HCT116 (cell line): ENCODE data around the gene SLC6A12. TPM values are rescaled to one million over a fixed set of nuclear protein-coding genes. Genes with fewer than 3 reads are reported as not detected.

ENCODE experiments used
- ATAC-seq: fragments of 200-7000 bp; cut with Tn5 transposase; 2 replicates; pipeline ENCODE4 v1.9.1; 2020; ENCODE audit warnings: mild to moderate bottlenecking, moderate library complexity
- BruUV-seq: library from RNA; stranded (reverse); fragments of 400-500 nt; replicated peaks from 2 replicates; lab custom pipeline; 2021; lab: Mats Ljungman, UMichigan
- CTCF ChIA-PET: fragments of 300-600 bp; sonication (Branson Sonifier 250); formaldehyde crosslinking; loops from one replicate; lab custom pipeline; 2021; ENCODE audit warnings: antibody characterized with exemption; lab: Charles Lee
- POLR2A ChIA-PET: fragments of 300-600, 350-600 bp; sonication (Branson Sonifier 250); formaldehyde crosslinking; loops from one replicate; lab custom pipeline; 2021; ENCODE audit warnings: antibody characterized with exemption; lab: Charles Lee
- RAD21 ChIA-PET, 2 experiments: fragments of 300-600 bp; sonication (Branson Sonifier 250); formaldehyde crosslinking; loops; one replicate each; lab custom pipeline; 2023; ENCODE audit warnings: low total read pairs in 2 of 2; ENCODE audit not compliant: uncharacterized antibody in 2 of 2, unreplicated experiment in 2 of 2, low non-redundant PET in 1 of 2; lab: Charles Lee
- DNase-seq: peaks from one replicate; pipeline ENCODE4 v3.0.0-alpha.2; 2010; ENCODE audit warnings: low read depth, low spot score
- H2AFZ ChIP-seq: fragments of 200-600 bp; shearing (Covaris generic), sonication (generic); 2 replicates; pipeline ENCODE4 v1.6.1; 2017; ENCODE audit warnings: low read depth, mixed run types, mixed read lengths, antibody characterized with exemption, low read length; ENCODE audit not compliant: poor library complexity, severe bottlenecking
- H3K27ac ChIP-seq: 2 replicates; pipeline ENCODE4 v1.5.1; 2012; ENCODE audit warnings: low read depth, low read length
- H3K27me3 ChIP-seq: fragments of 200-600 bp; sonication (generic); 2 replicates; pipeline ENCODE4 v1.6.1; 2016; ENCODE audit warnings: mixed run types, low read length, mixed read lengths; ENCODE audit not compliant: insufficient read depth
- H3K36me3 ChIP-seq, 2 experiments: fragments of 200-500 bp in 1 of 2; fragments of 200-600 bp in 1 of 2; sonication (Bioruptor generic) in 1 of 2; sonication (generic) in 1 of 2; 2 replicates each; pipeline versions ENCODE4 v1.5.1 to v1.6.1; 2014 to 2016; ENCODE audit warnings: low read length in 2 of 2, inconsistent platforms in 1 of 2, mixed read lengths in 1 of 2, mixed run types in 1 of 2; ENCODE audit not compliant: insufficient read depth in 2 of 2, control insufficient read depth in 1 of 2
- H3K4me1 ChIP-seq, 2 experiments: fragments of 200-600 bp in 1 of 2; sonication (generic) in 1 of 2; 2 replicates each; pipeline versions ENCODE4 v1.5.1 to v1.6.1; 2012 to 2017; ENCODE audit warnings: low read length in 2 of 2, inconsistent platforms in 1 of 2, mild to moderate bottlenecking in 1 of 2, mixed read lengths in 1 of 2, mixed run types in 1 of 2, moderate library complexity in 1 of 2; ENCODE audit not compliant: insufficient read depth in 2 of 2, control insufficient read depth in 1 of 2
- H3K4me2 ChIP-seq: fragments of 200-600 bp; sonication (generic); 2 replicates; pipeline ENCODE4 v1.6.1; 2017; ENCODE audit warnings: mixed run types, low read length, mixed read lengths
- H3K4me3 ChIP-seq, 2 experiments: fragments of 200-600 bp in 1 of 2; sonication (generic) in 1 of 2; replicated peaks in 1 of 2; 2 replicates each; pipeline ENCODE4 v1.5.1; 2011 to 2016; ENCODE audit warnings: low read length in 2 of 2, control low read depth in 1 of 2, low read depth in 1 of 2, mild to moderate bottlenecking in 1 of 2, mixed read lengths in 1 of 2, mixed run types in 1 of 2
- H3K79me2 ChIP-seq: fragments of 200-600 bp; sonication (generic); 2 replicates; pipeline ENCODE4 v1.6.1; 2017; ENCODE audit warnings: mild to moderate bottlenecking, mixed run types, low read length, moderate library complexity, mixed read lengths; ENCODE audit not compliant: insufficient read depth
- H3K9ac ChIP-seq: fragments of 200-600 bp; sonication (generic); 2 replicates; pipeline ENCODE4 v1.6.1; 2016; ENCODE audit warnings: low read length, mixed read lengths
- H3K9me2 ChIP-seq: fragments of 200-600 bp; sonication (generic), shearing (Covaris generic); 2 replicates; pipeline ENCODE4 v1.6.1; 2017; ENCODE audit warnings: mixed run types, mild to moderate bottlenecking, moderate library complexity; ENCODE audit not compliant: insufficient read depth
- H3K9me3 ChIP-seq, 2 experiments: fragments of 200-500 bp in 1 of 2; fragments of 200-600 bp in 1 of 2; sonication (Bioruptor generic) in 1 of 2; sonication (generic) in 1 of 2; 2 replicates each; pipeline ENCODE4 v1.6.1; 2014 to 2017; ENCODE audit warnings: low read length in 2 of 2, mixed read lengths in 2 of 2, inconsistent platforms in 1 of 2, low read depth in 1 of 2, mild to moderate bottlenecking in 1 of 2, mixed run types in 1 of 2, moderate library complexity in 1 of 2; ENCODE audit not compliant: control insufficient read depth in 1 of 2, insufficient read depth in 1 of 2
- H4K20me1 ChIP-seq: fragments of 200-600 bp; sonication (generic), shearing (Covaris generic); 2 replicates; pipeline ENCODE4 v1.6.1; 2017; ENCODE audit warnings: mixed run types, mild to moderate bottlenecking, moderate library complexity; ENCODE audit not compliant: insufficient read depth
- CBX3 ChIP-seq: IDR thresholded peaks from 2 replicates; pipeline ENCODE4 v1.6.1; 2012; ENCODE audit warnings: low read depth
- EGR1 ChIP-seq: IDR thresholded peaks from 2 replicates; pipeline ENCODE4 v1.6.1; 2012; ENCODE audit warnings: low read depth
- ELF1 ChIP-seq: IDR thresholded peaks from 2 replicates; pipeline ENCODE4 v1.6.1; 2012; ENCODE audit warnings: low read depth, borderline replicate concordance
- EZH2phosphoT487 ChIP-seq: fragments of 200-600 bp; IDR thresholded peaks from 2 replicates; pipeline ENCODE4 v1.6.1; 2018; ENCODE audit warnings: antibody characterized with exemption, borderline replicate concordance
- RAD21 ChIP-seq: IDR thresholded peaks from 2 replicates; pipeline ENCODE4 v1.6.1; 2012; ENCODE audit warnings: low read depth, mild to moderate bottlenecking
- TCF7L2 ChIP-seq: IDR thresholded peaks from 2 replicates; pipeline ENCODE4 v1.7.0; 2011; ENCODE audit warnings: borderline replicate concordance, inconsistent platforms; ENCODE audit not compliant: insufficient read depth, insufficient read length; ENCODE audit errors: extremely low read depth
- ZFX ChIP-seq: fragments of 450-650 bp; IDR thresholded peaks from 2 replicates; pipeline ENCODE4 v1.6.1; 2017
- intact Hi-C: fragments of 100-400 bp; cut with micrococcal nuclease; formaldehyde crosslinking; loops from 2 replicates; pipeline ENCODE4 v1.10.0; 2022
- total RNA-seq: library from RNA; stranded (reverse); gene quantifications from one replicate; pipeline ENCODE4 v1.2.1, GENCODE V29; 2021; ENCODE audit not compliant: unreplicated experiment
- TF ChIP-seq, protein P1 (sequence below), 3 experiments: fragments of 200-600 bp in 1 of 3; sonication (generic) in 1 of 3; IDR thresholded peaks in 2 of 3; conservative IDR thresholded peaks in 1 of 3; 2 replicates each; pipeline ENCODE4 v1.5.1; 2012 to 2017; ENCODE audit warnings: low read depth in 2 of 3, low read length in 2 of 3, antibody characterized with exemption in 1 of 3, borderline replicate concordance in 1 of 3, control low read depth in 1 of 3, mild to moderate bottlenecking in 1 of 3, mixed read lengths in 1 of 3, mixed run types in 1 of 3, moderate library complexity in 1 of 3; ENCODE audit not compliant: insufficient read depth in 1 of 3
- TF ChIP-seq, protein P2 (sequence below): IDR thresholded peaks from 2 replicates; pipeline ENCODE4 v1.6.1; 2012; ENCODE audit warnings: low read depth
- TF ChIP-seq, protein P3 (sequence below): IDR thresholded peaks from 2 replicates; pipeline ENCODE4 v1.6.1; 2012

Gene SLC6A12
- total RNA-seq, 1 experiment from 2014 or later = 0.64 TPM

DNA sequence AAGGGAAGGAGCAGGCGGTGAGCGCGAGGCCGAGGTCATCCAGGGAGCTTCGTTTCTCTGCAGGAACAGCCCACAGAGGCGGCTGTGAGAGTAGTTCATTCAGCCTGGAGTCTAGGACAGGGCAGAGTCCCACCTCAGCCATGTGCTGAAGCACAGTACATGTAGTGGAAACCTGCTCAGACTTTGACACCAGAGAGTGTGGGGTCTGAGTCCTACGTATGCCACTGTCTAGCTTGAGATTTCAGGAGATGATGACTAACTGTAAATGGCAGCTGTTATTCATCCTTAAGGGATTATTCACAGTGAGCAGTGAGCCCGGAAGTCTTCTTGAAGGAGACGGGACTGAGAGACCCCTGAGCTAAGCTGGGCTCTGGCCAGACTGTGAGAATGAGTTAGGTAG lies 49.6 kb upstream of the SLC6A12 start (continued):
- TF ChIP-seq, protein P1, sequence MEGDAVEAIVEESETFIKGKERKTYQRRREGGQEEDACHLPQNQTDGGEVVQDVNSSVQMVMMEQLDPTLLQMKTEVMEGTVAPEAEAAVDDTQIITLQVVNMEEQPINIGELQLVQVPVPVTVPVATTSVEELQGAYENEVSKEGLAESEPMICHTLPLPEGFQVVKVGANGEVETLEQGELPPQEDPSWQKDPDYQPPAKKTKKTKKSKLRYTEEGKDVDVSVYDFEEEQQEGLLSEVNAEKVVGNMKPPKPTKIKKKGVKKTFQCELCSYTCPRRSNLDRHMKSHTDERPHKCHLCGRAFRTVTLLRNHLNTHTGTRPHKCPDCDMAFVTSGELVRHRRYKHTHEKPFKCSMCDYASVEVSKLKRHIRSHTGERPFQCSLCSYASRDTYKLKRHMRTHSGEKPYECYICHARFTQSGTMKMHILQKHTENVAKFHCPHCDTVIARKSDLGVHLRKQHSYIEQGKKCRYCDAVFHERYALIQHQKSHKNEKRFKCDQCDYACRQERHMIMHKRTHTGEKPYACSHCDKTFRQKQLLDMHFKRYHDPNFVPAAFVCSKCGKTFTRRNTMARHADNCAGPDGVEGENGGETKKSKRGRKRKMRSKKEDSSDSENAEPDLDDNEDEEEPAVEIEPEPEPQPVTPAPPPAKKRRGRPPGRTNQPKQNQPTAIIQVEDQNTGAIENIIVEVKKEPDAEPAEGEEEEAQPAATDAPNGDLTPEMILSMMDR (IDR thresholded peaks at IDR 0.05 in 2 of 3, conservative IDR thresholded peaks at IDR 0.05 in 1 of 3; ENCODE audit: borderline replicate concordance in 1 of 3, insufficient read depth in 1 of 3, low read depth in 2 of 3, low read length in 2 of 3) = no peak
- TF ChIP-seq EGR1 (no peak), ZFX (no peak)
- TF ChIP-seq, protein P2, sequence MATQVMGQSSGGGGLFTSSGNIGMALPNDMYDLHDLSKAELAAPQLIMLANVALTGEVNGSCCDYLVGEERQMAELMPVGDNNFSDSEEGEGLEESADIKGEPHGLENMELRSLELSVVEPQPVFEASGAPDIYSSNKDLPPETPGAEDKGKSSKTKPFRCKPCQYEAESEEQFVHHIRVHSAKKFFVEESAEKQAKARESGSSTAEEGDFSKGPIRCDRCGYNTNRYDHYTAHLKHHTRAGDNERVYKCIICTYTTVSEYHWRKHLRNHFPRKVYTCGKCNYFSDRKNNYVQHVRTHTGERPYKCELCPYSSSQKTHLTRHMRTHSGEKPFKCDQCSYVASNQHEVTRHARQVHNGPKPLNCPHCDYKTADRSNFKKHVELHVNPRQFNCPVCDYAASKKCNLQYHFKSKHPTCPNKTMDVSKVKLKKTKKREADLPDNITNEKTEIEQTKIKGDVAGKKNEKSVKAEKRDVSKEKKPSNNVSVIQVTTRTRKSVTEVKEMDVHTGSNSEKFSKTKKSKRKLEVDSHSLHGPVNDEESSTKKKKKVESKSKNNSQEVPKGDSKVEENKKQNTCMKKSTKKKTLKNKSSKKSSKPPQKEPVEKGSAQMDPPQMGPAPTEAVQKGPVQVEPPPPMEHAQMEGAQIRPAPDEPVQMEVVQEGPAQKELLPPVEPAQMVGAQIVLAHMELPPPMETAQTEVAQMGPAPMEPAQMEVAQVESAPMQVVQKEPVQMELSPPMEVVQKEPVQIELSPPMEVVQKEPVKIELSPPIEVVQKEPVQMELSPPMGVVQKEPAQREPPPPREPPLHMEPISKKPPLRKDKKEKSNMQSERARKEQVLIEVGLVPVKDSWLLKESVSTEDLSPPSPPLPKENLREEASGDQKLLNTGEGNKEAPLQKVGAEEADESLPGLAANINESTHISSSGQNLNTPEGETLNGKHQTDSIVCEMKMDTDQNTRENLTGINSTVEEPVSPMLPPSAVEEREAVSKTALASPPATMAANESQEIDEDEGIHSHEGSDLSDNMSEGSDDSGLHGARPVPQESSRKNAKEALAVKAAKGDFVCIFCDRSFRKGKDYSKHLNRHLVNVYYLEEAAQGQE = no peak

DNA sequence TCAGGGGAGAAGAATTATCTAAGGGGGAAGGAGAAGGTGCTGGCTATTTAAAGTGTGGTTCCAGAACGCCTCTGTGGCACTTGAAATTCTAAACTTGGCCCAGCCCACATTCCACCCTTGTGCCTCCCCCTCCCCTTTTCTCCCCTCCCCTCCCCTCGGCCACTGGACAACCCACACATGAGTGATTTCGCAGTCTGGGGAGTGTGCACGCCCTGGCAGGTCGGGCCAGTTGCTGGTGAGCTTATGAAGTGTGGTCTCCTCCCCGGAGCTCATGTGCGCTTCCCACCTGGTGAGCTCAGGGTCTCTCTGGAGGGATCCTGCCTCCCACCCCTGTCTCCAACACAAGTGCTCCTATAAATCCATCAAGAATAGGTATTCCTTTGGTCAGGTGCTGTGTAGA lies 48.9 kb upstream of the SLC6A12 start, which contains the start of gene SLC6A13:
Gene SLC6A13, minus strand, starts transcription at position 20 of the 400 bp plus-strand sequence. CDS start 2,784 bp downstream, outside the sequence.
- intact Hi-C loops = no loop called here
- H2AFZ ChIP-seq = no peak within 1 kb of the TSS
- H3K4me3 ChIP-seq = no peak within 1 kb of the TSS
- no peak within 1 kb of the TSS for H3K9ac ChIP-seq
- DNase-seq (no peak), ATAC-seq (no peak)
- H3K4me2 ChIP-seq = no peak within 1 kb of the TSS
- H3K79me2 ChIP-seq = no peaks in the 10 kb centered on the region
- no peaks in the 10 kb centered on the region for H4K20me1 ChIP-seq
- BruUV-seq = no TSS peak
- H3K4me1 ChIP-seq = no peaks in the 10 kb centered on the region
- ChIA-PET CTCF (no interaction called here), RAD21 (no interaction called here), POLR2A (no interaction called here)
- H3K27ac ChIP-seq = no peak within 1 kb of the TSS
- no peaks in the 10 kb centered on the region for H3K36me3 ChIP-seq
- peaks cover 10% of the 10 kb centered on the region; the same call in 1 of the 2 replicates for H3K27me3 ChIP-seq
- TF ChIP-seq ZFX (no peak), EZH2phosphoT487 (no peak), ELF1 (no peak), TCF7L2 (no peak), RAD21 (no peak), CBX3 (no peak)
- TF ChIP-seq, protein P3, sequence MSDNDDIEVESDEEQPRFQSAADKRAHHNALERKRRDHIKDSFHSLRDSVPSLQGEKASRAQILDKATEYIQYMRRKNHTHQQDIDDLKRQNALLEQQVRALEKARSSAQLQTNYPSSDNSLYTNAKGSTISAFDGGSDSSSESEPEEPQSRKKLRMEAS = no peak
- TF ChIP-seq, protein P1 (IDR thresholded peaks at IDR 0.05 in 2 of 3, conservative IDR thresholded peaks at IDR 0.05 in 1 of 3; ENCODE audit: borderline replicate concordance in 1 of 3, insufficient read depth in 1 of 3, low read depth in 2 of 3, low read length in 2 of 3) = no peak
- TF ChIP-seq, protein P2 = no peak
- H3K9me2 ChIP-seq = no peaks in the 10 kb centered on the region
- no peaks in the 10 kb centered on the region for H3K9me3 ChIP-seq
